Peyer's patch (tissue), 4 donors: ENCODE results near the gene C16orf96.

Experiments used
- CTCF ChIP-seq, 6 experiments: fragments of 450-650 bp in 4 of 6; fragments of 200-600 bp in 2 of 6; sonication (generic) in 1 of 6; IDR thresholded peaks; one replicate each; pipeline ENCODE4 v1.5.1; 2017 to 2019; ENCODE audit warnings: antibody characterized with exemption in 6 of 6, mild to moderate bottlenecking in 3 of 6, moderate library complexity in 1 of 6
- POLR2A ChIP-seq, 2 donors: fragments of 450-650 bp; IDR thresholded peaks; one replicate each; pipeline ENCODE4 v1.5.1; 2017; ENCODE audit warnings: antibody characterized with exemption in 2 of 2, mild to moderate bottlenecking in 2 of 2, moderate library complexity in 2 of 2

DNA sequence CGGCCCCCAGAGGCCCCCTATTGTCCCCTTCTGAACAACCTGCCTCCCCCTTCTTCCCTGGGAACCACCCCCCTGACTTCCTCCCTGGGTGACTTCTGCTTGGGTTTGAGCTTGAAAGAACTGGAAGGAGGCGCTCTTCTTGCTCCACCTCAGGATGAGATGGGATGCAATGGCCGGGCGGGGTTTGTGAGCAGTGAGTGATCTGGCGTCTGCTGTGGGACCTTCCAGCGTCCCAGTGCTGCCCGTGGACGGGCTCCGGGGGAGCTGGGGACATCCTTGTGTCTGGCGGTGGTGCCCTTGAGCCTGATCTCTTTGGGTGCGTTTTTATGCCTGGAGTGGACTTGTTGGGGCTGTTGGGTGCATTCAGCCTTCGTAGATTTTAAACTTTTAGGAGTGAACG, 80.1 kb downstream of the C16orf96 start:
- TF ChIP-seq POLR2A (IDR thresholded peaks at IDR 0.05) (no peak), CTCF (IDR thresholded peaks at IDR 0.05) (no peak)
